H9 (cell line): ENCODE results near the gene OSTC. TPM values are rescaled to one million over a fixed set of nuclear protein-coding genes. Genes with fewer than 3 reads are reported as not detected.

Source experiments
- DNase-seq: peaks from one replicate; pipeline ENCODE4 v3.0.0-alpha.2; 2017
- H2AFZ ChIP-seq: one replicate; pipeline ENCODE4 v1.6.1; 2013; ENCODE audit warnings: mild to moderate bottlenecking, low read length, control low read depth, moderate library complexity
- H2AK5ac ChIP-seq: 2 replicates; pipeline ENCODE4 v1.6.1; 2013; ENCODE audit warnings: low read length, control low read depth, mixed read lengths; ENCODE audit not compliant: insufficient read length
- H2BK120ac ChIP-seq: one replicate; pipeline ENCODE4 v1.6.1; 2013; ENCODE audit warnings: low read depth, mild to moderate bottlenecking, low read length, control low read depth, inconsistent platforms; ENCODE audit not compliant: poor library complexity, severe bottlenecking
- H2BK12ac ChIP-seq: 2 replicates; pipeline ENCODE4 v1.6.1; 2013; ENCODE audit warnings: low read length, control low read depth, mixed read lengths, low read depth; ENCODE audit not compliant: insufficient read length
- H2BK15ac ChIP-seq: 2 replicates; pipeline ENCODE4 v1.6.1; 2013; ENCODE audit warnings: low read depth, low read length, control low read depth
- H2BK20ac ChIP-seq: one replicate; pipeline ENCODE4 v1.6.1; 2013; ENCODE audit warnings: low read depth, mild to moderate bottlenecking, low read length, control low read depth, inconsistent platforms; ENCODE audit not compliant: poor library complexity, severe bottlenecking
- H2BK5ac ChIP-seq: 2 replicates; pipeline ENCODE4 v1.6.1; 2013; ENCODE audit warnings: low read length, control low read depth, mixed read lengths; ENCODE audit not compliant: insufficient read length
- H3K14ac ChIP-seq: 2 replicates; pipeline ENCODE4 v1.6.1; 2013; ENCODE audit warnings: low read length, control low read depth; ENCODE audit not compliant: insufficient read depth
- H3K18ac ChIP-seq: 2 replicates; pipeline ENCODE4 v1.6.1; 2013; ENCODE audit warnings: low read depth, mild to moderate bottlenecking, mixed read lengths, low read length, control low read depth; ENCODE audit not compliant: insufficient read length
- H3K23ac ChIP-seq: 2 replicates; pipeline ENCODE4 v1.6.1; 2013; ENCODE audit warnings: low read length, control low read depth, mixed read lengths, low read depth; ENCODE audit not compliant: insufficient read length
- H3K23me2 ChIP-seq: 2 replicates; pipeline ENCODE4 v1.6.1; 2013; ENCODE audit warnings: low read depth, mild to moderate bottlenecking, mixed read lengths, low read length, control low read depth; ENCODE audit not compliant: insufficient read length, poor library complexity, severe bottlenecking
- H3K27ac ChIP-seq: 2 replicates; pipeline ENCODE4 v1.5.1; 2013; ENCODE audit warnings: low read length, control low read depth, mixed read lengths, low read depth; ENCODE audit not compliant: insufficient read length
- H3K27me3 ChIP-seq: 2 replicates; pipeline ENCODE4 v1.6.1; 2013; ENCODE audit warnings: low read length, control low read depth, inconsistent platforms; ENCODE audit not compliant: insufficient read depth
- H3K4ac ChIP-seq: 2 replicates; pipeline ENCODE4 v1.6.1; 2013; ENCODE audit warnings: low read depth, mild to moderate bottlenecking, control low read depth, inconsistent platforms, low read length, moderate library complexity
- H3K4me1 ChIP-seq: 2 replicates; pipeline ENCODE4 v1.6.1; 2013; ENCODE audit warnings: low read length, control low read depth, inconsistent platforms; ENCODE audit not compliant: insufficient read depth
- H3K4me2 ChIP-seq: 2 replicates; pipeline ENCODE4 v1.6.1; 2013; ENCODE audit warnings: low read length, control low read depth, mixed read lengths; ENCODE audit not compliant: insufficient read length, insufficient read depth
- H3K56ac ChIP-seq: 2 replicates; pipeline ENCODE4 v1.6.1; 2013; ENCODE audit warnings: low read depth, mild to moderate bottlenecking, mixed read lengths, low read length, control low read depth; ENCODE audit not compliant: insufficient read length
- H3K79me1 ChIP-seq: 2 replicates; pipeline ENCODE4 v1.6.1; 2013; ENCODE audit warnings: low read depth, mild to moderate bottlenecking, moderate library complexity, low read length, control low read depth, inconsistent platforms; ENCODE audit not compliant: insufficient read depth, poor library complexity, severe bottlenecking
- H3K79me2 ChIP-seq: 2 replicates; pipeline ENCODE4 v1.6.1; 2013; ENCODE audit warnings: low read length, control low read depth, inconsistent platforms; ENCODE audit not compliant: insufficient read depth
- H3K9ac ChIP-seq: 2 replicates; pipeline ENCODE4 v1.6.1; 2013; ENCODE audit warnings: low read length, control low read depth, mixed read lengths; ENCODE audit not compliant: insufficient read length; ENCODE audit errors: extremely low read depth
- H3K9me3 ChIP-seq: one replicate; pipeline ENCODE4 v1.6.1; 2013; ENCODE audit warnings: low read depth, low read length, inconsistent platforms; ENCODE audit not compliant: control insufficient read depth
- H3T11ph ChIP-seq: one replicate; pipeline ENCODE4 v1.6.1; 2013; ENCODE audit warnings: mild to moderate bottlenecking, low read length, control low read depth, inconsistent platforms
- H4K20me1 ChIP-seq: one replicate; pipeline ENCODE4 v1.6.1; 2013; ENCODE audit not compliant: control insufficient read depth, insufficient read length, insufficient read depth
- H4K5ac ChIP-seq: 2 replicates; pipeline ENCODE4 v1.6.1; 2013; ENCODE audit warnings: low read depth, mild to moderate bottlenecking, mixed read lengths, low read length, control low read depth; ENCODE audit not compliant: insufficient read length
- H4K8ac ChIP-seq: replicated peaks from 2 replicates; pipeline ENCODE4 v1.6.1; 2013; ENCODE audit warnings: low read length, control low read depth, mixed read lengths, low read depth; ENCODE audit not compliant: insufficient read length
- H4K91ac ChIP-seq: 2 replicates; pipeline ENCODE4 v1.6.1; 2013; ENCODE audit warnings: low read depth, mild to moderate bottlenecking, moderate library complexity, mixed read lengths, low read length, control low read depth; ENCODE audit not compliant: insufficient read length
- H3K27ac Mint-ChIP-seq, 3 experiments: 2 replicates in 2 of 3; 3 replicates in 1 of 3; pipeline ENCODE4 v1.8.0; 2020 to 2021; ENCODE audit warnings: mixed read lengths in 3 of 3, mild to moderate bottlenecking in 1 of 3, moderate library complexity in 1 of 3
- H3K27me3 Mint-ChIP-seq: 2 replicates; pipeline ENCODE4 v1.8.0; 2021; ENCODE audit warnings: low read depth, mild to moderate bottlenecking, moderate library complexity, mixed read lengths
- H3K36me3 Mint-ChIP-seq, 3 experiments: 2 replicates in 2 of 3; 3 replicates in 1 of 3; pipeline ENCODE4 v1.8.0; 2020 to 2021; ENCODE audit warnings: low read depth in 3 of 3, mixed read lengths in 3 of 3; ENCODE audit not compliant: insufficient read depth in 1 of 3
- H3K4me1 Mint-ChIP-seq, 2 experiments: 2 replicates each; pipeline ENCODE4 v1.8.0; 2020; ENCODE audit warnings: mixed read lengths in 2 of 2
- H3K4me3 Mint-ChIP-seq, 2 experiments: 2 replicates in 1 of 2; 3 replicates in 1 of 2; pipeline ENCODE4 v1.8.0; 2020 to 2021; ENCODE audit warnings: mild to moderate bottlenecking in 2 of 2, mixed read lengths in 2 of 2, moderate library complexity in 1 of 2
- H3K9me3 Mint-ChIP-seq, 2 experiments: 2 replicates in 1 of 2; 3 replicates in 1 of 2; pipeline ENCODE4 v1.8.0; 2020; ENCODE audit warnings: mild to moderate bottlenecking in 2 of 2, mixed read lengths in 2 of 2, moderate library complexity in 1 of 2
- WGBS: extraction: QIAGEN DNeasy Blood & Tissue Kit; methylation state at CpG from one replicate; pipeline ENCODE4 v1.1.7; 2013; ENCODE audit warnings: missing lambda C conversion rate, low lambda C conversion rate, mixed read lengths; ENCODE audit not compliant: insufficient read length; ENCODE audit errors: extremely low coverage; 5-methylcytosine and 5-hydroxymethylcytosine counted together
- total RNA-seq: library from RNA; stranded (reverse); gene quantifications from 2 replicates; pipeline ENCODE4 v1.2.1, GENCODE V29; 2021
- TF ChIP-seq, protein P1 (sequence below): fragments of 200-600 bp; sonication (generic); conservative IDR thresholded peaks from 3 replicates; pipeline ENCODE4 v1.8.0; 2021; ENCODE audit warnings: antibody characterized with exemption, mild to moderate bottlenecking

The OSTC gene
- total RNA-seq, 1 experiment from 2014 or later: 130 TPM

DNA sequence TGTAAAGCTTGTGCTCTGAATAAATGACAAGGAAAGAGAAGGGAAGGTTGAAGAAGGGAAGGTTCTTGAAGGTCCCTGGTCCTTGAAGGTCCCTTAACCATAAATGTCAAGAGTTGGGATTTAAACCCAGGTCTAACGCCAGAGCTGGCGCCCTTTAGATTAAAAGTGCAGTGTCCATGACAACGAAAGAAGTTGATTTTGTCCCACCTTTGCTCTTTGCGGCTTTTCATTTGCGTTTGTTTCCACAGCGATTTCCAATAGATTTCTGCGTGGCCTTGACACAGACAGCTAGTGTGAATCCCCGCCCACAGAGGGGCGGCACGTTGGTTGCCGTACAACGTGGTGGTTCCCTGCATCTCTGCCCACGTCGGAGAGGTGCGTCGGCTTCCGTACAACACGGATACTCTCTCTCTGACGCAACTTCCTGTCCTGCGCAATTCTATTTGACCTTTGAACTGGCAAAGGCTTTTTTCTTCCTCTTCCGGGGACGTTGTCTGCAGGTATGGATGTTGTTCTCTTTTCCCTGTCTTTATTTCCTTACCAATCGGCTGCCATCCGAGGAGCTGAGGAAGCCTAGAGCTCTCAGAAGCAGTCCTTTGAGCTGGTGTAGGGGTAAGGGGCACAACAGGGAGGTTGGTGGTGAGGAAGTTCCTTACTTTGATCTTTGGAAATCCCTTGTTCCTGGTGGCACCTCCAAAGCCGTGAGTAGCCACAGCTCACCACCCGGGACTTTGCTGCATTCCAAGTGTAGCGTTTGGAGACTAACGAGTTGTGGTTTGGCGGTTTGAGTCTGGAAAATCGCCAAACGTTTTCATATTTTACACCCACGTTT, 30.1 kb upstream of the OSTC start, which contains the start of gene RPL34:
TSS of gene RPL34 (plus strand) at position 476 of the 832 bp plus-strand sequence. CDS start 1,384 bp downstream, outside the sequence.
- Histone ChIP-seq H4K20me1 (no peaks in the 10 kb centered on the region), H3K18ac (peak within 1 kb of the TSS; percentile 81), H3K4ac (peak within 1 kb of the TSS; percentile 65; the same call in 1 of the 2 replicates), H2BK20ac (peak within 1 kb of the TSS; percentile 83), H3K79me2 (peaks cover 15% of the 10 kb centered on the region; the same call in 1 of the 2 replicates), H3K4me2 (peak within 1 kb of the TSS; percentile 86), H3K4me1 (peaks cover 2% of the 10 kb centered on the region; the same call in 1 of the 2 replicates), H3K27ac (peak within 1 kb of the TSS; percentile 50), H4K5ac (peak within 1 kb of the TSS; percentile 88), H3K9me3 (no peaks in the 10 kb centered on the region), H4K91ac (no peak within 1 kb of the TSS), H3K9ac (peak within 1 kb of the TSS; percentile 97), H3K14ac (peak within 1 kb of the TSS; percentile 90; the same call in 1 of the 2 replicates), H2BK12ac (no peak within 1 kb of the TSS), H2AK5ac (no peak within 1 kb of the TSS), H3K27me3 (no peaks in the 10 kb centered on the region), H2BK15ac (no peak within 1 kb of the TSS), H3T11ph (no peak within 1 kb of the TSS), H4K8ac (no peak within 1 kb of the TSS), H3K23ac (no peak within 1 kb of the TSS), H3K23me2 (peaks cover 8% of the 10 kb centered on the region), H2BK120ac (no peak within 1 kb of the TSS), H3K79me1 (peaks cover 3% of the 10 kb centered on the region), H3K56ac (no peak within 1 kb of the TSS), H2BK5ac (peak within 1 kb of the TSS; percentile 84), H2AFZ (peak within 1 kb of the TSS; percentile 23)
- H3K9me3 Mint-ChIP-seq: peaks cover 9 to 13% of the 10 kb centered on the region in 2 experiments
- WGBS: no CpG with 5 or more reads among the region's 32 CpGs
- peak; percentile 96 for DNase-seq
- TF ChIP-seq, protein P1, sequence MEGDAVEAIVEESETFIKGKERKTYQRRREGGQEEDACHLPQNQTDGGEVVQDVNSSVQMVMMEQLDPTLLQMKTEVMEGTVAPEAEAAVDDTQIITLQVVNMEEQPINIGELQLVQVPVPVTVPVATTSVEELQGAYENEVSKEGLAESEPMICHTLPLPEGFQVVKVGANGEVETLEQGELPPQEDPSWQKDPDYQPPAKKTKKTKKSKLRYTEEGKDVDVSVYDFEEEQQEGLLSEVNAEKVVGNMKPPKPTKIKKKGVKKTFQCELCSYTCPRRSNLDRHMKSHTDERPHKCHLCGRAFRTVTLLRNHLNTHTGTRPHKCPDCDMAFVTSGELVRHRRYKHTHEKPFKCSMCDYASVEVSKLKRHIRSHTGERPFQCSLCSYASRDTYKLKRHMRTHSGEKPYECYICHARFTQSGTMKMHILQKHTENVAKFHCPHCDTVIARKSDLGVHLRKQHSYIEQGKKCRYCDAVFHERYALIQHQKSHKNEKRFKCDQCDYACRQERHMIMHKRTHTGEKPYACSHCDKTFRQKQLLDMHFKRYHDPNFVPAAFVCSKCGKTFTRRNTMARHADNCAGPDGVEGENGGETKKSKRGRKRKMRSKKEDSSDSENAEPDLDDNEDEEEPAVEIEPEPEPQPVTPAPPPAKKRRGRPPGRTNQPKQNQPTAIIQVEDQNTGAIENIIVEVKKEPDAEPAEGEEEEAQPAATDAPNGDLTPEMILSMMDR: no peak
- H3K27ac Mint-ChIP-seq: peak within 1 kb of the TSS; percentile 89 to 98 (median 98)
- peak within 1 kb of the TSS; percentile 94 to 100 for H3K4me3 Mint-ChIP-seq
- H3K27me3 Mint-ChIP-seq: no peaks in the 10 kb centered on the region
- peaks cover 46 to 54% (median 47%) of the 10 kb centered on the region in 3 experiments for H3K36me3 Mint-ChIP-seq
- H3K4me1 Mint-ChIP-seq: peaks cover 25 to 28% of the 10 kb centered on the region in 2 experiments
